NCI-H69 (cell line): ENCODE results near the gene CHPF.
A peak's percentile ranks its signal among the peaks of the same experiment; 100 is the strongest.

Experiments used
- DNase-seq: peaks from one replicate; lab custom pipeline; 2025; lab: John Stamatoyannopoulos, UW

Gene CHPF, protein sequence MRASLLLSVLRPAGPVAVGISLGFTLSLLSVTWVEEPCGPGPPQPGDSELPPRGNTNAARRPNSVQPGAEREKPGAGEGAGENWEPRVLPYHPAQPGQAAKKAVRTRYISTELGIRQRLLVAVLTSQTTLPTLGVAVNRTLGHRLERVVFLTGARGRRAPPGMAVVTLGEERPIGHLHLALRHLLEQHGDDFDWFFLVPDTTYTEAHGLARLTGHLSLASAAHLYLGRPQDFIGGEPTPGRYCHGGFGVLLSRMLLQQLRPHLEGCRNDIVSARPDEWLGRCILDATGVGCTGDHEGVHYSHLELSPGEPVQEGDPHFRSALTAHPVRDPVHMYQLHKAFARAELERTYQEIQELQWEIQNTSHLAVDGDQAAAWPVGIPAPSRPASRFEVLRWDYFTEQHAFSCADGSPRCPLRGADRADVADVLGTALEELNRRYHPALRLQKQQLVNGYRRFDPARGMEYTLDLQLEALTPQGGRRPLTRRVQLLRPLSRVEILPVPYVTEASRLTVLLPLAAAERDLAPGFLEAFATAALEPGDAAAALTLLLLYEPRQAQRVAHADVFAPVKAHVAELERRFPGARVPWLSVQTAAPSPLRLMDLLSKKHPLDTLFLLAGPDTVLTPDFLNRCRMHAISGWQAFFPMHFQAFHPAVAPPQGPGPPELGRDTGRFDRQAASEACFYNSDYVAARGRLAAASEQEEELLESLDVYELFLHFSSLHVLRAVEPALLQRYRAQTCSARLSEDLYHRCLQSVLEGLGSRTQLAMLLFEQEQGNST

DNA sequence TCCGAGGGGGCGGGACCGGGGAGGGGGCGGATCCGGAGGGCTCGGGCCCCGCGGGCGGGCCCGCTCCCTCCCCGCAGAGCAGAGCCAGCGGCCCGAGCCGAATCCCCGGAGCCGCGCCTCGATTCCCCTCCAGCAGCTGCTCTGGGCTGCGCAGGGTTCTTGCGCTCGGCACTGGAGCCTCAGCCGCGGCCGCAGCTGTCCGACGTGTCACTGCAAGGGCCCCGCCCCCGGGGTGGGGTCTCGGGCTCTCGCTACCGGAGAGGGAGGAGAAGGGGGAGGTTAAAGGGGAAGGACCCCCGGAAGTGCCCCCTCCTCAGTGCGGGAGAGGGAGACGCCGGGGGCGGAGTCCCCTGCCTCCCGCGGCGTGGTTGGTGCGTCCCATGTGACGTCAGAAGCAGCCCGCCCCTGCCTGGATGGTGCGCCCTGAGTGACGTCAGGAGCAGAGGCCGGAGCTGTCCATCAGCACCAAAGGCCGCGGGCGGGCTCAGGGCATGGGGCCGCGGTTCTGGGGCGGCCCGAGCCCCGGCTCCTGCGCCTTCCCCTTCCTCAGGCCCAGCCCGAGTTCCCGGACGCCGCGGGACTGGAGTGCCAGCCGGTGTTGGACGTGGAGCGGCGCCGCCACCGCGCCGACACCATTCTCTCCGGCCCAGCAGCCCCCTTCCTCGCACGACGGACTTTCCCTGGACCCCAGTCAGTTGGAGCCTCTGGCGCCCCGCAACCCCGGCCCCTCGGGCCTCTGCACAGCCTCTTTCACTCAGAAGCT, at the start of gene CHPF, which contains the start of gene TMEM198:
TSS of gene CHPF (minus strand) at position 214 of the 763 bp plus-strand sequence. CDS start 271 bp downstream, outside the sequence.
TSS of gene TMEM198 (plus strand) at position 433 of the 763 bp plus-strand sequence. CDS start 700 bp downstream, outside the sequence.
- DNase-seq: peak; percentile 97

DNA sequence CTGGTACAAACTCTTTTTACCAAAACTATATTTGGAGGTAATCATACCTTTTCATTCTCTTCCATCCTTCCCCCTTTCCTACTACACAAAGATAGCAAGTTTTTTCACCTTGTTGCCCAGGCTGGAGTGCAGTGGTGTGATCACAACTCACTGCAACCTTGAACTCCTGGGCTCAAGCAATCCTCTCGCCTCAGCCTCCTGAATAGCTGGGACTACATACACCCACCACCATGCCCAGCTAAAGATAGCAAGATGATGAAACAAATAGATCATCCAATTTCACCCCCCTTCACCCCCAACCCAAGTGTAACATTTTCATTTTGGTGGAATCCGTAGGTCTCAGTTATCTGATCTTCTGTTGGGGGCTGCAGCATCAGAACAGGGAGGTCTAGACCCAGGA, 49.5 kb upstream of the CHPF start:
- DNase-seq: no peak

DNA sequence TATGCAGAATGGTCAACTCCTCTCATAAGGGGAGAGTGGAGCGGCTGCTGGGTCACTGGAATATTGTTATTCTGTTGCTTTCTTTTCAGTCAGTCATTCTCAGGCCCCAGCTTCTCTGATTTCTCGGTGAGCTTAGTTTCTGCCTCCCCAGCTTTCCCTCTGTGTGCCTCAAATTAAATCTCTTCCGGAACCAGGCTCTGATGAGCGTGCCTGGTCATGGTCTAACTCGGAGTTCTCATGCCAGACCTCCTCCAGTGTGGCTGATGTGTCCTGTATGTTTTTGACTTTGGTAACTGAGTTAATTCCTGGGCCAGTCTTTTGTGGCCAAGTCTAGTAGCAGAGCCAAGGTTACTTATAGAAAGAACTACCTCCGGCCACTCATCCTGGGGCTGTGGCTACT, 49.1 kb upstream of the CHPF start:
- DNase-seq: no peak

DNA sequence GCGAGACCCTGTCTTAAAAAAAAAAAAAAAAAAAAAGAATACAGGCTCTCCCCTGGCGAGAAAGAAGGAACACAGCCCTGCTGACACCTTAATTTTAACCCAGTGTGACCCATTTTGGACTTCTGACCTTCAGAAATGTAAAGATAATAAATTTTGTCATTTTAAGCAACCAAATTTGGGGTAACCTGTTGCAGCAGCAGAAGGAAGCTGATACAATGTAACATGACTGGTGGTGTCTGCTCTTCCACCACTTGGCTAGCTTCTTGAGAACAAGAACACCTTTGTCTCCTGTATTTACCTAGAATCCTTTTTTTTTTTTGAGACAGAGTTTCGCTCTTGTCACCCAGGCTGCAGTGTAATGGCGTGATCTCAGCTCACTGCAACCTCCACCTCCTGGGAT, 47.5 kb upstream of the CHPF start:
- DNase-seq: no peak

DNA sequence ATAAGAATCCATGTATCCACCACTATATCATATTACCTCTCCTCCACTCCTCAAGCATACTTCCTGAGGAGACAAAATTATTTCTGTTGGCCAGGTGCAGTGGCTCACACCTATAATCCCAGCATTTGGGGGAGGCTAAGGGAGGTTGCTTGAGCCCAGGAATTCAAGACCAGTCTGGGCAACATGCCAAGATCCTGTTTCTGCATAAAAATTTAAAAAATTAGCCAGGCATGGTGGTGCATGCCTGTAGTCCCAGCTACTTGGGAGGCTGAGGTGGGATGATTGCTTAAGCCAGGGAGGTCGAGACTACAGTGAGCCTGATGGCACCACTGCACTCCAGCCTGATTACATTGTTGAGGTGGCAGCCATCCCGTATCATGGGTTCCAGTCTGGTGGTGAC, 37.7 kb upstream of the CHPF start:
- DNase-seq: no peak

DNA sequence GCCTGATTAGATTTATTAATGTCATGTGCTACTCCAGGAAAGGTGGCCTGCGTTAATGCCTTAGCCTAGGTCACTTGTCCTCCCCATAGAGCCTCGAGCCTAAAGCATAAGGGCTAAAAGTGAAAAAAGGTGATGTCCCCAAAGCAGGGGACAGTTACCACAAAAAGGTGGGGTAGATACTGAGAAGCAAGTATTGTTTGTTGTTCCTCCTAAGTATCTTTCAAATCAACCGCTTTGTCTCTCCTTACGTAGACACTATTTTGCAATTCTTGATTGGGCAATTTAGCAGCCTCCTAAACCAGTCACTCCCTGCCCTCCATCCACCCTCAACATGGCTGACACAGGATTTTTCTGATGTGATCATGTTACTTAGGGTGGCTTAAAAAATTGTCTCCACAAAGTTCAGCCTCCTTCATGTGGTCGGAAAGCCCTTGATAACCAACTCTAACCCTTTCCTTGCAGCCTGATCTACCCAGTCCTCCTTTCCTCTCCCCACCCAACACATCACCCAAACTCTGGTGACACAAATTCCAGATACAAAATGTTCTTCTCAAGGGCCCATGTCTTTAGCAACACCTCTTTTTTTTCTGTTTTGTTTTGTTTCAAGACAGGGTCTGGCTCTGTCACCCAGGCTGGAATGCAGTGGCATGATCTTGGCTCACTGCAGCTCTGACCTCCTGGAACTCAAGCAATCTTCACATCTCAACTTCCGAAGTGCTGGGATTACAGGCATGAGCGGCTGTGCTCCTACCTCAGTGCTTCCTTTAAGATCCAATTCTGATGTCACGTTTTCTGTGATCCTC, 35.4 kb upstream of the CHPF start:
- DNase-seq: no peak

DNA sequence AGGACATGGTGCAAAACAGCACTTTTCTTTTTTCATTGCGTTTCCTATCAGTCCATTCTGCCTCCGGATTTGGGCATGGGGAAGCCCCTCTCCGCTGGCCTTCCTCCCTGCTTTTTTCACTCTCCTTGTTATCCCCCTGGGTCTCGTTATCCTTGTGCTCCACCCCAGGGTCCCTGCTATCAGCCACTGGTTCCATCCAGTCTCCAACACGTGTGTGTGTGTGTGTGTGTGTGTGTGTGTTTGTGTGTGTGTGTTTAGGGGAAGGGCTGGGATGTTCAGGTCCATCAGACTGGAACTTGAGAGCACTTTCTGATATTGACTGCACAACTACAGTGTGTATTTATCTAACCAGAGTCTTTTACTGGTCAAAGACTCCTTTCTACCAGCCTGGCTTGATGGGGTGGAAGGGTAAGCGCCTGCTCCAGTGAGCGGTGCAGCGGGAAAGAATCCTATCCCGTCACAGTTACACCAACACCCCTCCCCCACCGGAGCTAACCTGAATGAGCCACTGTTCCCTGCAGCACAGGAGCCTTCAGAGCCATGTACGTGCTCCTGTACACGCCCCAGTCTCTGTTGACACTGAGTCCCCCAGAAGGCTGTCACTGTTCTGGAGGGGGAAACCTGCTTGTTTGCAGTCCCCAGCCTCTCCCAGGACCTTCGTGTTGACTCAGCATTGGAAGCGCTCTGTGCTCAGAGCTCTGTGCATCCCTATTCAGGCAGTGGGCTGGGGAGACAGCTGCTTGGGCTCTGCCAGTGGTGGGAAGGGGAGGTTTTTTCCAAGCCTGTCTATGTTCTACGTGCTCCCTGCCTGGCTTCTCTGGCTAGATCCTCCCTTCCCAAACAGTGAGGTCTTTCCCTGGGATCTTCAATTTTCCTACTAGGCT, 33.1 kb upstream of the CHPF start:
- DNase-seq: peak; percentile 54

DNA sequence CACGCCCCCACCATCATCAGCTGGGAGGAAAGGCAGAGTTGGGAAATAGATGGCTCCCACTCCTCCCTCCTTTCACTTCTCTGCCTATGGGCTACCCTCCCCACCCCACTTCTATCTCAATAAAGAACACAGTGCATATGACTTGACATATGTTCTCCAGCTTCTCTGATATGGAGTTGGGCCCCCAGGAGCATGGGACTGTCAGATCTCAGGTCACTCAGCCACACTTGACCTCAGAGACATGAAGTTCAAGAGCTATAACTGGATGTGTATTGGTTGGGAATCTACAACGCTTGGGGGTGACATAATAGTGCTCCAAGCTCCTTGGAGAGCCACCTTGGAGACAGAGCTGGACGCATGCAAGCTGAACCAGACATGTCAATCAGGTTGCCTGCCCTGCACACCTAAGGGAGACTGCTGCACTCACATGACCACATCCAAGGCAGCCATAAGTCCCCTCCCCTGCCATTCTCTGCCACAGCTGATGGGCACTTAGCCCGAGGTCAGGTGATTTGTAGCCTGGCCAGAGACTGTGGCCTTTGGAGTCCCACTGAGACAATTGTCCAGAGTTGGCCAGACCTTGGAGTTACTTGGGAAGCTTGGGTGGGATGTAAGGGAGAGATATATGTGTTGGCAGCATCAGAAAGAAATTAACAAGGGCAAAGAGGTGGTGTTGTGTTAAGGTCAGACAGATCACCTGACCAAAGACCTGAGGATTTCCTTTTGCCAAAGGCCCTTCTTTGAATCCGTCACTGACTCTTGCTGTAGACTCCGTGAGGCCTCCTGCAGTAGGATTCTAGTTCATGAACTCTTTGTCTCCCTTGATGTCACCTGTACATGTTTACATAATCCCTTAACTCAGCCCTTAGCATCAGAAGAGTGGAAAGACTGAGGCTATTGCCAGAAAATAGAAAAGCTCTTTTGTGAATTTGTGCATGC, 32.2 kb upstream of the CHPF start:
- DNase-seq: no peak

DNA sequence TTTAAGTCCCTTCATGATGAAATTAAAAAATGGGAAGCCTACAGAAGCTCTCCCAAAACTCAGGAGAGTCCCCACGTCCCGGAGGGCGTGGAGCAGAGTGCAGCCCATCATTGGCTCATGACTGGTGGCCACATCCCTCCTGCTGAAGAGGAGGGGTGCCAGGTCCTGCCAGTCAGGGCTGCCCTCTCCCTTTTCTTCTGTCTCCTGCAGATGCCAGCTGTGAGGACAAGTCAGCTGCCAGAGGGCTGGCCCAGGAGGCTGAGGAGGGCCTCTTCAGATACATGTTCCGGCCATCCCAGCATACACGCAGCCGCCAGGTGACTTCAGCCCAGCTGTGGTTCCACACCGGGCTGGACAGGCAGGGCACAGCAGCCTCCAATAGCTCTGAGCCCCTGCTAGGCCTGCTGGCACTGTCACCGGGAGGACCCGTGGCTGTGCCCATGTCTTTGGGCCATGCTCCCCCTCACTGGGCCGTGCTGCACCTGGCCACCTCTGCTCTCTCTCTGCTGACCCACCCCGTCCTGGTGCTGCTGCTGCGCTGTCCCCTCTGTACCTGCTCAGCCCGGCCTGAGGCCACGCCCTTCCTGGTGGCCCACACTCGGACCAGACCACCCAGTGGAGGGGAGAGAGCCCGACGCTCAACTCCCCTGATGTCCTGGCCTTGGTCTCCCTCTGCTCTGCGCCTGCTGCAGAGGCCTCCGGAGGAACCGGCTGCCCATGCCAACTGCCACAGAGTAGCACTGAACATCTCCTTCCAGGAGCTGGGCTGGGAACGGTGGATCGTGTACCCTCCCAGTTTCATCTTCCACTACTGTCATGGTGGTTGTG, 31.1 kb upstream of the CHPF start:
- no peak for DNase-seq

DNA sequence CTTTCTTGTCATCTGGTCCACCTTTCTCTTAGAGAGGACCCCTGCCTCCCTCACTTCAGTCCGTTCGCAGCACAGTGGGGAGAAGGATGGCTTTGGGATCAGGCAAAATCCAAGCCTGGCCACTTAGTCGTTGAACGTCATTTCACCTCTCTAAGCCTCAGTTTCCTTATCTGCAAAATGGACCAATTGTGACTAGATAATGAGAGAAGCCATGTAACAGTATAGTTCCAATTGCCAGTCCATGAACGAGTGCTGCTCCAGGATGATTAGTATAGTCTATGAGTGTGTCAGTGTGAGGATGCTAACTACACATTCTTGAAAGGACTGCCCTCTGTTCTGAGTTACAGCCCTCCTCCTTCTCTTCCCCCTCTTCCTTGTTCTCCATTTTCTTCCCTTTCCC, 29.6 kb upstream of the CHPF start:
- no peak for DNase-seq

DNA sequence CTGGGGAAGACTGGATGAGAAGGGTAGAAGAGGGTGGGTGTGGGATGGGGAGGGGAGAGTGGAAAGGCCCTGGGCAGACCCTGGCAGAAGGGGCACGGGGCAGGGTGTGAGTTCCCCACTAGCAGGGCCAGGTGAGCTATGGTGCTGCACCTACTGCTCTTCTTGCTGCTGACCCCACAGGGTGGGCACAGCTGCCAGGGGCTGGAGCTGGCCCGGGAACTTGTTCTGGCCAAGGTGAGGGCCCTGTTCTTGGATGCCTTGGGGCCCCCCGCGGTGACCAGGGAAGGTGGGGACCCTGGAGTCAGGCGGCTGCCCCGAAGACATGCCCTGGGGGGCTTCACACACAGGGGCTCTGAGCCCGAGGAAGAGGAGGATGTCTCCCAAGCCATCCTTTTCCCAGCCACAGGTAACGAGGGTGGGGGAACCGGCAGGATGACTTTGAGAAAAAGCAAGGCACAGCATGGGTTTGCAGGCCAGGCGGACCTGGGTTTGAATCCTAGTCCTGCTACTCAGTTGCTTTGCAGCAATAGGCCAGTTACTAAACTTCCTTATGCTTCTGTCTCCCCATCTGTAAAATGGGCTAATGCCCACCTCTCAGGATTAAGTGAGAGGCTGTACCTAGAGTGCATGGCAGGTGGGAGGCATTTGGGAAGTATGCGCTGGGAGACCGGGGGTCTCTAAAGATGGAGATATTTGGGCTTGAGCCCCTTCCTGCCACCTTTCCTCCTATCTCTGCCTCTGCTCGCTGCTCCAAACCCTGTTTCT, 28.8 kb upstream of the CHPF start, which contains the start of gene INHA:
TSS of gene INHA (plus strand) at position 74 of the 765 bp plus-strand sequence. CDS start at position 139, 65 bp downstream.
- no peak for DNase-seq

DNA sequence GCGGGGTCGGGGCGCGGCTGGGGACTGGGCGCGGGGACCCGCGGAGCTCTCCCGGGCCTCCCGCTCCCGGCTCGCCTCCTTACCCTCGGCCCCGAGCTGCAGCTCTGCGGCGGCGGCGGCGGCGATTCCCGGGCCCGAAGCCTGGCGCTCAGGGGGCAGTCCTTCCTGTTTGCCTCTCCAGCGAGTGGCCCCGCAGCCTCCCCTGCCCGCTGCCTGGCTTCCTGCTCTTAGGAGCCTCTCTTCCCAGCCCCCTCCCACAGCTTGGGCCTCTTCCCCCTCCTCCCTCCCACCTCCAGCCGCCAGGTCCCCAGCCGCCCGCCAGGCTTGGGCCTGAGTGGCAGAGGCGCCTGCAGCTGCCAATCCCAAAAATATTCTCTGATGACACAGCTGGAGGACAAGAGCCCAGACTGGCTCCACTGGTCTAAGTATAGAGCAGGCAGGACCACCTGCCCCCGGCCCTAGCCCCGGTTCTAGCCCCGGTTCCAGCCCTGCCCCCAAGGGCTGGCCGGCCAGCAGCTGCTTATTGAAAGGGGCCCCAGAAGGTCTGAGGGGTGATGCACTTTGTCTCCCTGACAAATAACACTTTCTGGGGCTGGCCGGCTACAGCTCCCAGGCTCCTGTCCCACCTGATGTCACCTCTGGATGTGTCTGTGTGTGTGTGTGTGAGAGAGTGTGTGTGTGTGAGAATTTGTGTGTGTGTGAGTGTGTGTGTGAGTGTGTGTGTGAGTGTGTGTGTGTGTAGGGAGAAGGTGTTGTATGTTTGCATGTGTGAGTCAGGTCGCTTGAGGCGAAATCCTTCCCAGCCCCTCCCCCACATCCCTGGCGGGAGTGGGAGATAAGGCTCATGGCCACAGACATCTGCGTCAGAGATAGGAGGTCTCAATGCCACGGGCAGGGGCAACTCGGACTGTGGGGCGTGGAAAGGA, 28.0 kb upstream of the CHPF start, which contains the start of gene OBSL1:
TSS of gene OBSL1 (minus strand) at position 229 of the 926 bp plus-strand sequence. CDS start 307 bp downstream, outside the sequence.
- peak; percentile 82 for DNase-seq

DNA sequence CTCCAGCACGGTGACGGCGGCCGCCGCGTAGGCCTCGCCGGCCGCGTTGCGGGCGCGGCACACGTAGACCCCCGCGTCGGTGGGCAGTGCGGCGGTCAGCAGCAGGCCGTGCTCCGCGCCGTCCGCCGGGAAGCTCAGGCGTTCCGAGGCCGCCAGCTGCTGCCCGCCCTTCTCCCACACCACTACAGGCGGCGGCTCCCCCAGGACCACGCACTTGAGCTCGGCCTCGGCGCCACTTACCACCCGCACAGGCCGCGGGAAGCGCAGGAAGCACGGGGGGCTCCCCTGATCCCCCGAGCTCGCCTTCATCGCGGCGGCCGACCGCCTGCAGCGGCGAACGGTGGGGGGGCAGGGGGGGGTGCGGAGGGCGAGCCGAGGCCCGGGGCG, 27.3 kb upstream of the CHPF start:
- DNase-seq: peak; percentile 33

DNA sequence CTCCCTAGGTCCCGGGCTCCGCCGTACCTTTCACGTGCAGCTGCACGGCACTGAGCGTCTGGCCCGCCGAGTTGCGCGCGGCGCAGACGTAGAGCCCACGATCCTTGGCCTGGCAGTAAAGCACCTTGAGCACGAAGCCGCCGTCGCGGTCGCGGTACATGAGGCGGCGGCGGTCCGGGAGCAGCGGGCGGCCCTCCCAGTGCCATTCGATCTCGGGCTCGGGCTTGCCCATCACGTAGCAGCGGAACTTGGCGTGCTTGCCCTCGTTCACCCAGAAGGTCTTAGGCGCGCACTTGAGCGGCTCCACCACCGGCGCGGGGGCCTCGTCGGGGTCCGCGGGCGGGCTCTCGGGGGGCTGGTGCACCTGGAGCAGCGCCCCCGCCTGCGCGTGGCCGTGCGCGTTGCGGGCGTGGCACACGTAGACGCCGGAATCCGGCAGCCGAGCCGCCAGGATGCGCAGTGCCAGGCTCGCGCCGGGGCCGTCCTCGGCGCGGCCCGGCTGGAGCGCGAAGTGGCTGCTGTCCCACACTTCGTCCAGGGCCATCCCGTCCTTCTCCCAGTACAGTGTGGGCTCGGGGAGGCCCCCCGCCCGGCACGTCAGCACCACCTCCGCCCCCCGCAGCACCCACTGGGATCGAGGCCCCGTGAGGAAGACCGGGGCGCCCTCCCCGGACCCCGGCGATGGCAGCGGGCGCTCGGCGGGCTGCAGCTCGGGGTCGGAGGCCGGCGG, 26.8 kb upstream of the CHPF start:
- DNase-seq: peak; percentile 33

DNA sequence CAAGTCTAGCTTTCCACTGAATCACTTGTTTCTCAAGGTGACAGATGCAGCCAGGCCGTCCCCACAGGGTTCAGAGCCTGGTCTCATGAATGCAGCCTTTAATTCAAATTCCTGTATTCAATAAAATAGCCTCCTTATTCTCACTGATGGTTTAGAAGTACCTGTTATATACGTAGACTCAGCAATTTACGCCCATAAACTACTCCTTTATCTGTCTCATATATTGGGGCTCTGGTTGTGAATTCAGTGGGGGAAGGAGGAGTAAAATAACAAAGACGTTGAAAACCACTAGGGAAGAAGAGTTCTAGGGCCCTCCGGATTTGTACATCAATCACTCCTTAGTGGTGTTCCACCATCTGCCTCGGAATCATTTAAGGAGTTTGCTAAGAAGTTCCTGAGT, 26.0 kb upstream of the CHPF start:
- DNase-seq: no peak

DNA sequence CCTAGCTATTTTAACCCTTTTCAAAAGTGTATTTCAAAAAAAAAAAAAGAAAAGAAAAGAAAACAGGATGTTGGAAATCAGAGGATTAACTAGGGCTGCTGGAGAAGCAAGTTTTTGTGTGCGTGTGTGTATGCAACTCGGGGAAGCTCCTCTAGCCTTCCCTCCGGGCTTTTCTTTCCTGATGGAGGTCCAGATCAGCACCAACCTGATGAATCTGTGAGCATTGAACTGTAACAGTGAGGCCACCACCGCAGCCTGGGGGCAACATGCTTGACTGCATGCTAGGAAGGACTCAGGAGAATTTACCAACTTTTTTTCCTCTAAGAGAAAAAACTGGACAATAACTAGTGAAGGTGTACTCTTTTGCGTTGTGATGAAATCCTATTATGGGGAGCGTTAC, 25.4 kb upstream of the CHPF start:
- no peak for DNase-seq
